ENCODE measurements around the gene C22orf23.

GRCh38 chr22:37931893-37932389 lies 21.5 kb downstream of the C22orf23 start:
- TF ChIP-seq ZNF384 (IDR thresholded peaks at IDR 0.05) (no peak), ARNT (IDR thresholded peaks at IDR 0.05) (no peak), ELF4 (IDR thresholded peaks at IDR 0.05) (no peak), FOXM1 (IDR thresholded peaks at IDR 0.05; ENCODE audit: borderline replicate concordance) (no peak), BHLHE40 (IDR thresholded peaks at IDR 0.05; ENCODE audit: borderline replicate concordance) (no peak), PKNOX1 (IDR thresholded peaks at IDR 0.05) (no peak), L3MBTL2 (conservative IDR thresholded peaks at IDR 0.05) (no peak), FOXA1 (IDR thresholded peaks at IDR 0.05) (no peak), CTBP1 (IDR thresholded peaks at IDR 0.05; ENCODE audit: borderline replicate concordance) (no peak), FOXK2 (IDR thresholded peaks at IDR 0.05) (no peak), NFRKB (IDR thresholded peaks at IDR 0.05) (no peak), TARDBP (IDR thresholded peaks at IDR 0.05) (no peak)

Data from HEK293T (cell line).